Neutrophil (primary cell): ENCODE results near the gene RBM5.
A peak's percentile ranks its signal among the peaks of the same experiment; 100 is the strongest.

ENCODE experiments used
- H3K27ac ChIP-seq: fragments of 200-600 bp; sonication (generic); 2 replicates; pipeline ENCODE4 v1.5.1; 2016; ENCODE audit warnings: mild to moderate bottlenecking, moderate library complexity
- H3K27me3 ChIP-seq: fragments of 200-600 bp; sonication (generic); 2 replicates; pipeline ENCODE4 v1.6.0; 2016; ENCODE audit warnings: mild to moderate bottlenecking
- H3K36me3 ChIP-seq: fragments of 200-600 bp; sonication (generic); 2 replicates; pipeline ENCODE4 v1.5.1; 2017
- H3K4me1 ChIP-seq, 2 experiments: fragments of 200-600 bp in 1 of 2; sonication (generic) in 1 of 2; 1 replicate in 1 of 2; 2 replicates in 1 of 2; pipeline versions ENCODE4 v1.5.1 to v1.6.1; 2013 to 2016; ENCODE audit warnings: low read depth in 1 of 2, low read length in 1 of 2, mild to moderate bottlenecking in 1 of 2, moderate library complexity in 1 of 2; ENCODE audit not compliant: control insufficient read depth in 1 of 2, insufficient read depth in 1 of 2
- H3K4me3 ChIP-seq, 2 experiments: fragments of 200-600 bp in 1 of 2; sonication (generic) in 1 of 2; 1 replicate in 1 of 2; 2 replicates in 1 of 2; pipeline ENCODE4 v1.5.1; 2013 to 2016; ENCODE audit warnings: low read depth in 1 of 2, low read length in 1 of 2, mild to moderate bottlenecking in 1 of 2, moderate library complexity in 1 of 2
- H3K9me3 ChIP-seq: fragments of 200-600 bp; sonication (generic); 2 replicates; pipeline ENCODE4 v1.5.1; 2016
- CTCF ChIP-seq: fragments of 200-600 bp; sonication (generic); IDR thresholded peaks from 2 replicates; pipeline ENCODE4 v1.5.1; 2016; ENCODE audit warnings: antibody characterized with exemption

The RBM5 gene

GRCh38 chr3:50155491-50155878, 66.8 kb downstream of the RBM5 start:
- H3K27ac ChIP-seq: no peak overlapping the region
- no peak for TF ChIP-seq CTCF

DNA sequence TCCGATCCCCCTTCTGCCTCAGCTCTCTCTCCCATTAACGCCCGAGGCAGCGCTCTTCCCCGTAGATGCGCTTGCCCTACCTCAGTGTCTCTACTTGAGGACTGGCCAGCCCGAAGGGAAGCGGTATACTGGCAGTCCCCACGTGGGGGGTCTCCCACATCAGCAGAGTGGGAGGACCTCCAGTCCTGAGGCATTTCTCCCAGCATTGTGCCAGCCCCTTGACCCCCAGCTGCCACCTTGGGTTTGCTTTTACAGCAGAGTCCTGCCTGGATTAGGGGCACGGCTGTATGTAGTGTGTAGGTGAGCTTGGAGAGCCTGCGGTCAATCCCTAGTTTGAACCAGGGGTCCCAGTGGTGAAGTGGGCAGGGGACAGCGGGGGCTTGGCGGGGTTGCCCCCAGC, 67.2 kb downstream of the RBM5 start:
- TF ChIP-seq CTCF: no peak
- Histone ChIP-seq H3K4me1 (peaks cover 12 to 14% of the 10 kb centered on the region in 2 experiments), H3K9me3 (no peaks in the 10 kb centered on the region), H3K36me3 (no peaks in the 10 kb centered on the region), H3K27ac (no peak overlapping the region), H3K4me3 (peak overlapping the region; percentile 30 to 53), H3K27me3 (peaks cover 87% of the 10 kb centered on the region)

More at GRCh38 chr3:50155491-50155878, 66.8 kb downstream of the RBM5 start:
- Histone ChIP-seq H3K4me3 (peak overlapping the region; percentile 30 to 53), H3K9me3 (no peaks in the 10 kb centered on the region), H3K36me3 (no peaks in the 10 kb centered on the region), H3K27me3 (peaks cover 87% of the 10 kb centered on the region), H3K4me1 (peaks cover 12 to 14% of the 10 kb centered on the region in 2 experiments)

- no peak for TF ChIP-seq CTCF
- Histone ChIP-seq H3K4me3 (no peak overlapping the region), H3K36me3 (no peaks in the 10 kb centered on the region), H3K27ac (no peak overlapping the region), H3K4me1 (peaks cover 12 to 14% of the 10 kb centered on the region in 2 experiments), H3K9me3 (no peaks in the 10 kb centered on the region), H3K27me3 (peaks cover 84% of the 10 kb centered on the region)
Observed at GRCh38 chr3:50156549-50157493, 68.1 kb downstream of the RBM5 start.

DNA sequence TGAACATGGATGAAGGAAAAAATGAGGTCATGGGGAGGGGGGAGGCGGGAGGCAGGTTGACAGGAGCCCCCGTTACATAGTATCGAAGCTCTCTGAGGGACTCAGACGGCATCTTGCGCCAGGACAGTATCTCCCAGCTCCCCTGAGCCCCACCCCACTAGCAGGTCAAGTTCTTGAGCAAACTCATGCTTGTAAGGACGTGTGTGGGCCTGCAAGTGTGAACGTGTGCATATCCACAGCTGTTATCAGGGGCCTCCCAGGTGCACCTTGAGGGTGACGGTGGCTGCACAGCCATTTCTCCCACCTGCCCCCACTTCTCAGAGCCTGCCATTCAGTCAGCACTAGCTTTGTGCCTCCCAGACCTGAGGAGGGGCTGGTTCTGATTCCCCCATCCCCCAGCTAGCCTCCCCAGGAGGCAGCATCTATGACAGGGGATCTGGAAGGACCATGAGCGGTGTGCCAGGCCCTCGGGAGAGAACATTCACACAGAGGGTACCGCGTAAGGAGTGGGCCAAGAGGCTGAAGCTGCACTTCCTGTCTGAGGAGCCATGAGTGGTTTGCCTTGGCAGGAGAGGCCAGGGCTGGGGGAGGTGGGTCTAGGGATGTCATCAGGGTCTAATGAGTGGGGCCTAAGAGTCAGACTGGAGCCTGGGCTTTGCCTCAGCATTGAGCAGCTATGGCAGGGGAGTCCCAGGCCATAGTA, 69.3 kb downstream of the RBM5 start:
- H3K4me3 ChIP-seq: no peak overlapping the region
- no peaks in the 10 kb centered on the region for H3K9me3 ChIP-seq
- H3K27ac ChIP-seq: no peak overlapping the region
- H3K36me3 ChIP-seq: no peaks in the 10 kb centered on the region
- no peak for TF ChIP-seq CTCF
- peaks cover 76% of the 10 kb centered on the region for H3K27me3 ChIP-seq
- H3K4me1 ChIP-seq: peaks cover 12 to 14% of the 10 kb centered on the region in 2 experiments

DNA sequence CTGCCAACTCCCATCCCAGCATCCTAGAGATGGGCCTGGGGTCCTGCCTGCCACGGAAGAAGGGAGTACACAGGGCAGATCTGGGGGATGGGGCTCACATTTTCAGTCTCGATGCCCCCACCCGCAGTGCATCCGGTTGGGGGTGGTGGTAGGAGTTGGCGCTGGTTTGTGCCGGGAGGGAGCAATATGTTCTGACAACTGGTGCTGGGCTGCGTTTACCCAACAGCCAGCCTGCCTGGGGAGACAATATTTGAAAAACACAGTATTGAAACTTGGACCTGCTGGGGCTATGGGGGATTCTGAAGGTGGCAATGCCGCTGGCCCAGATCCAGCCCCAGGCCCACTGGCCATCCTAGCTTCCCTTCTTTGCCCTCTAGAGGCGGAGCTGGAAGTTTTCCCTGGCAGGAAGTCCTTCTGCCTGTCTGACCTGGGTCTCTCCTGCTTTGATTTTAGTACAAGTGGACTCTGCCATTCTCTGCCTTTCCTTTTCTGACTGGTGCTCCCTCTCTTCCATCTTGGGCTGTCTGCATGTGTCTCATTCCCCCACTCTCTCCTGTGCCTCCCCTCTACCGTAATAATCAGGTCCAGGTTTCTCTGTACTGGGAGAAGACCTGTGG, 69.9 kb downstream of the RBM5 start:
- no peak overlapping the region for H3K27ac ChIP-seq
- H3K4me3 ChIP-seq: no peak overlapping the region
- no peaks in the 10 kb centered on the region for H3K36me3 ChIP-seq
- H3K4me1 ChIP-seq: peaks cover 12 to 14% of the 10 kb centered on the region in 2 experiments
- no peak for TF ChIP-seq CTCF
- no peaks in the 10 kb centered on the region for H3K9me3 ChIP-seq
- peaks cover 69% of the 10 kb centered on the region for H3K27me3 ChIP-seq
